ENCODE results near the gene ADAMTSL1. TPM values are rescaled to one million over a fixed set of nuclear protein-coding genes. Genes with fewer than 3 reads are reported as not detected.

Gene ADAMTSL1
- total and polyA plus RNA-seq, 2 of the 13 experiments (the other 11 are each of a cell fraction or from before 2014, with no cell fraction given) = not detected

DNA sequence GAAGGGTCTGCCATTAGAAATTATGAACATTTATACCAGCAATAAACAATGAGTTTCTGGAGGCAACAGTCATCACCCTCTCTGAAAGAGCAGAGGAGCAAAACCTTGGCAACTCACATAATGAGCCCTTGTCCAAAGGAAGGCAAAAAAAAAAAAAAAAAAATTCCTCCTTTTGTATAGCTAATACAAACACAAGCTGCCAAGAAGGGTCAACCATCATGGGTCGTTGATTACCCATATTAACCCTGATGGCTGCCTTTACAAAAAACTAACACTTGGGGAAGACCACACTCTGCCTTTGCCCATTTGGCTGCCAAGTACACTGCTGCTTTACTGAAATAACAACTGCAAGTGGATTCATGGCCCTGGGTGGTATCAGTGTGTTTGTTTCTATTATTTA is 272.7 kb downstream of the ADAMTSL1 start (continued):
- TF ChIP-seq, protein P1, sequence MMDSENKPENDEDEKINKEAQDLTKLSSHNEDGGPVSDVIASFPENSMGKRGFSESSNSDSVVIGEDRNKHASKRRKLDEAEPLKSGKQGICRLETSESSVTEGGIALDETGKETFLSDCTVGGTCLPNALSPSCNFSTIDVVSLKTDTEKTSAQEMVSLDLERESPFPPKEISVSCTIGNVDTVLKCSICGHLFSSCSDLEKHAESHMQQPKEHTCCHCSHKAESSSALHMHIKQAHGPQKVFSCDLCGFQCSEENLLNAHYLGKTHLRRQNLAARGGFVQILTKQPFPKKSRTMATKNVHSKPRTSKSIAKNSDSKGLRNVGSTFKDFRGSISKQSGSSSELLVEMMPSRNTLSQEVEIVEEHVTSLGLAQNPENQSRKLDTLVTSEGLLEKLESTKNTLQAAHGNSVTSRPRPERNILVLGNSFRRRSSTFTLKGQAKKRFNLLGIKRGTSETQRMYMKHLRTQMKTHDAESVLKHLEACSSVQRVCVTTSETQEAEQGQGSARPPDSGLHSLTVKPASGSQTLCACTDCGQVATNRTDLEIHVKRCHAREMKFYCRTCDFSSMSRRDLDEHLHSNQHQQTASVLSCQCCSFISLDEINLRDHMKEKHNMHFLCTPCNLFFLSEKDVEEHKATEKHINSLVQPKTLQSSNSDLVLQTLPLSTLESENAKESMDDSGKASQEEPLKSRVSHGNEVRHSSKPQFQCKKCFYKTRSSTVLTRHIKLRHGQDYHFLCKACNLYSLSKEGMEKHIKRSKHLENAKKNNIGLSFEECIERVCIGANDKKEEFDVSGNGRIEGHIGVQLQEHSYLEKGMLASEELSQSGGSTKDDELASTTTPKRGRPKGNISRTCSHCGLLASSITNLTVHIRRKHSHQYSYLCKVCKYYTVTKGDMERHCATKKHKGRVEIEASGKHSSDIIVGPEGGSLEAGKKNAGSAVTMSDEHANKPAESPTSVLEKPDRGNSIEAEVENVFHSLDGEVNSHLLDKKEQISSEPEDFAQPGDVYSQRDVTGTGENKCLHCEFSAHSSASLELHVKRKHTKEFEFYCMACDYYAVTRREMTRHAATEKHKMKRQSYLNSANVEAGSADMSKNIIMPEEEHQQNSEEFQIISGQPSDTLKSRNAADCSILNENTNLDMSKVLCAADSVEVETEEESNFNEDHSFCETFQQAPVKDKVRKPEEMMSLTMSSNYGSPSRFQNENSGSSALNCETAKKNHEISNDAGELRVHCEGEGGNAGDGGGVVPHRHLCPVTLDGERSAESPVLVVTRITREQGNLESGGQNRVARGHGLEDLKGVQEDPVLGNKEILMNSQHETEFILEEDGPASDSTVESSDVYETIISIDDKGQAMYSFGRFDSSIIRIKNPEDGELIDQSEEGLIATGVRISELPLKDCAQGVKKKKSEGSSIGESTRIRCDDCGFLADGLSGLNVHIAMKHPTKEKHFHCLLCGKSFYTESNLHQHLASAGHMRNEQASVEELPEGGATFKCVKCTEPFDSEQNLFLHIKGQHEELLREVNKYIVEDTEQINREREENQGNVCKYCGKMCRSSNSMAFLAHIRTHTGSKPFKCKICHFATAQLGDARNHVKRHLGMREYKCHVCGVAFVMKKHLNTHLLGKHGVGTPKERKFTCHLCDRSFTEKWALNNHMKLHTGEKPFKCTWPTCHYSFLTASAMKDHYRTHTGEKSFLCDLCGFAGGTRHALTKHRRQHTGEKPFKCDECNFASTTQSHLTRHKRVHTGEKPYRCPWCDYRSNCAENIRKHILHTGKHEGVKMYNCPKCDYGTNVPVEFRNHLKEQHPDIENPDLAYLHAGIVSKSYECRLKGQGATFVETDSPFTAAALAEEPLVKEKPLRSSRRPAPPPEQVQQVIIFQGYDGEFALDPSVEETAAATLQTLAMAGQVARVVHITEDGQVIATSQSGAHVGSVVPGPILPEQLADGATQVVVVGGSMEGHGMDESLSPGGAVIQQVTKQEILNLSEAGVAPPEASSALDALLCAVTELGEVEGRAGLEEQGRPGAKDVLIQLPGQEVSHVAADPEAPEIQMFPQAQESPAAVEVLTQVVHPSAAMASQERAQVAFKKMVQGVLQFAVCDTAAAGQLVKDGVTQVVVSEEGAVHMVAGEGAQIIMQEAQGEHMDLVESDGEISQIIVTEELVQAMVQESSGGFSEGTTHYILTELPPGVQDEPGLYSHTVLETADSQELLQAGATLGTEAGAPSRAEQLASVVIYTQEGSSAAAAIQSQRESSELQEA (CRISPR knock-in tag; IDR thresholded peaks at IDR 0.05; ENCODE audit: not compliant biosample characterization) = no peak
- no peak for TF ChIP-seq ZNF225 (CRISPR knock-in tag; IDR thresholded peaks at IDR 0.05)
- TF ChIP-seq, protein P2, sequence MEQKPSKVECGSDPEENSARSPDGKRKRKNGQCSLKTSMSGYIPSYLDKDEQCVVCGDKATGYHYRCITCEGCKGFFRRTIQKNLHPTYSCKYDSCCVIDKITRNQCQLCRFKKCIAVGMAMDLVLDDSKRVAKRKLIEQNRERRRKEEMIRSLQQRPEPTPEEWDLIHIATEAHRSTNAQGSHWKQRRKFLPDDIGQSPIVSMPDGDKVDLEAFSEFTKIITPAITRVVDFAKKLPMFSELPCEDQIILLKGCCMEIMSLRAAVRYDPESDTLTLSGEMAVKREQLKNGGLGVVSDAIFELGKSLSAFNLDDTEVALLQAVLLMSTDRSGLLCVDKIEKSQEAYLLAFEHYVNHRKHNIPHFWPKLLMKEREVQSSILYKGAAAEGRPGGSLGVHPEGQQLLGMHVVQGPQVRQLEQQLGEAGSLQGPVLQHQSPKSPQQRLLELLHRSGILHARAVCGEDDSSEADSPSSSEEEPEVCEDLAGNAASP (CRISPR knock-in tag; IDR thresholded peaks at IDR 0.05; ENCODE audit: borderline replicate concordance) = no peak

Measured in HepG2 (cell line).